HFF-Myc (cell line): ENCODE data around the gene GIGYF1.
A peak's percentile ranks its signal among the peaks of the same experiment; 100 is the strongest.

Source experiments
- DNase-seq: peaks from one replicate; pipeline ENCODE4 v3.0.0-alpha.2; 2011; ENCODE audit warnings: low read depth; ENCODE audit errors: extremely low read depth
- H3K4me3 ChIP-seq: replicated peaks from 2 replicates; pipeline ENCODE4 v1.5.1; 2011; ENCODE audit warnings: low read depth, mild to moderate bottlenecking, control low read depth, low read length
- TF ChIP-seq, protein P1 (sequence below): IDR thresholded peaks from 2 replicates; pipeline ENCODE4 v1.5.1; 2012; ENCODE audit warnings: mild to moderate bottlenecking, low read depth, low read length, control low read depth; ENCODE audit errors: missing control alignments

Gene GIGYF1

DNA sequence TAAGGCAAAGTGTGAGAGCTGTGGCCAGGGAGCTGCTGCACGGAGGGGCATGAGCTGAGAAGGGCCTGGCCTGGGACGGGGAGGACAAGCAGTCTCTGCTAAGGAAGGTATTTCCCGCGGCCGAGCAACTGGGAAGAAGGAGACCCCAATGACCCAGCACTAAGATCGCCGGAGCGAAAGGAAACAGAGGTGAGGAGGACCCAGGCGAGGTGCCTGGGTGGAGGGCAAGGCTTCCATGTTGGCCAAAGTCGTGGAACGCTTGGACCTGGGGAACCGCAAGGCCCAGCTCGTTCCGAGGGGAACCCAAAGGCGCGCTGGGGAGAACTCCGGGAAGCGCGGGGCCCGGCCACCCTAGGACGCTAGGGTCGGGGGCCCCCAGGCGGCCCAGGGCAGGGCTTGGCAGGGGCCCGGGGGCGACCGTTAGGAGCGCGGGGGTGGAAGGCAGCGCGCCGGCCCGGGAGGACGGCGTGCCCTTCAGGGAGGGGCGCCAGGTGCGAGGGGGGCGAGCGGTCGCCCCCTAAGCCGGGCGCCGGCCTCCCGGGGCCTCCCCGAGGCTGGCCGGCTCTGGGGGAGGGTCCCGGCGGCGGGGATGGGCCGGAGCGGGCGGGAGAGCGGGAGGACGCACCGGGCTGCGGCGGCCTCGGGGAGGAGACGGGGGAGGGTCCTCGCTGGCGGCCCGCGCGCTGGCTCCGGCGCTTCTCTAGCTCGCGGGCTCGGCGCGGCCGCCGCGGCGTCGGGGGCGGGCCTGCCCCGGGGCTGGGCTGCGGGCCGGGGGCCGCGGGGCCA is 545 bp downstream of the GIGYF1 start:
- peak overlapping the region; percentile 91 for H3K4me3 ChIP-seq
- DNase-seq, result no peak
- TF ChIP-seq, protein P1, sequence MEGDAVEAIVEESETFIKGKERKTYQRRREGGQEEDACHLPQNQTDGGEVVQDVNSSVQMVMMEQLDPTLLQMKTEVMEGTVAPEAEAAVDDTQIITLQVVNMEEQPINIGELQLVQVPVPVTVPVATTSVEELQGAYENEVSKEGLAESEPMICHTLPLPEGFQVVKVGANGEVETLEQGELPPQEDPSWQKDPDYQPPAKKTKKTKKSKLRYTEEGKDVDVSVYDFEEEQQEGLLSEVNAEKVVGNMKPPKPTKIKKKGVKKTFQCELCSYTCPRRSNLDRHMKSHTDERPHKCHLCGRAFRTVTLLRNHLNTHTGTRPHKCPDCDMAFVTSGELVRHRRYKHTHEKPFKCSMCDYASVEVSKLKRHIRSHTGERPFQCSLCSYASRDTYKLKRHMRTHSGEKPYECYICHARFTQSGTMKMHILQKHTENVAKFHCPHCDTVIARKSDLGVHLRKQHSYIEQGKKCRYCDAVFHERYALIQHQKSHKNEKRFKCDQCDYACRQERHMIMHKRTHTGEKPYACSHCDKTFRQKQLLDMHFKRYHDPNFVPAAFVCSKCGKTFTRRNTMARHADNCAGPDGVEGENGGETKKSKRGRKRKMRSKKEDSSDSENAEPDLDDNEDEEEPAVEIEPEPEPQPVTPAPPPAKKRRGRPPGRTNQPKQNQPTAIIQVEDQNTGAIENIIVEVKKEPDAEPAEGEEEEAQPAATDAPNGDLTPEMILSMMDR, result no peak

DNA sequence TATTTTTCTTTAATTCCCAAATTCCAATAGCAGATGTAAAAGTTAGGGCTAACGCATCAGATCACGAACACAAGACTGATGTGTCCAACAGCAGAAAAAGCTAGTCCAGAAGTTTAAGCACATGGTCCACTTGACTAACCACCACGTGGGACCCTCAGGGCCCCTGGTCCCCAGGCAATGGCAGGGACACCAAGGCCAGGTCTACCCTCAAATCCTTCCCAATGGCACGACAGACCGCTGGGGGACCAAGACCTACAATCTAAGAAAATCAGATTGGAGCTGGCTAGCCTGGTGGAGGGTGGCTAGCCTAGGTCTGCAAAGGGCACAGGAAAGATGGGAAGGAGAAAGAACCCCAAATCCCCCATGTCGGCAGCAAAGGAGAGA is 1.5 kb downstream of the GIGYF1 start:
- DNase-seq, result no peak
- TF ChIP-seq, protein P1, result no peak
- H3K4me3 ChIP-seq, result peak overlapping the region; percentile 91

DNA sequence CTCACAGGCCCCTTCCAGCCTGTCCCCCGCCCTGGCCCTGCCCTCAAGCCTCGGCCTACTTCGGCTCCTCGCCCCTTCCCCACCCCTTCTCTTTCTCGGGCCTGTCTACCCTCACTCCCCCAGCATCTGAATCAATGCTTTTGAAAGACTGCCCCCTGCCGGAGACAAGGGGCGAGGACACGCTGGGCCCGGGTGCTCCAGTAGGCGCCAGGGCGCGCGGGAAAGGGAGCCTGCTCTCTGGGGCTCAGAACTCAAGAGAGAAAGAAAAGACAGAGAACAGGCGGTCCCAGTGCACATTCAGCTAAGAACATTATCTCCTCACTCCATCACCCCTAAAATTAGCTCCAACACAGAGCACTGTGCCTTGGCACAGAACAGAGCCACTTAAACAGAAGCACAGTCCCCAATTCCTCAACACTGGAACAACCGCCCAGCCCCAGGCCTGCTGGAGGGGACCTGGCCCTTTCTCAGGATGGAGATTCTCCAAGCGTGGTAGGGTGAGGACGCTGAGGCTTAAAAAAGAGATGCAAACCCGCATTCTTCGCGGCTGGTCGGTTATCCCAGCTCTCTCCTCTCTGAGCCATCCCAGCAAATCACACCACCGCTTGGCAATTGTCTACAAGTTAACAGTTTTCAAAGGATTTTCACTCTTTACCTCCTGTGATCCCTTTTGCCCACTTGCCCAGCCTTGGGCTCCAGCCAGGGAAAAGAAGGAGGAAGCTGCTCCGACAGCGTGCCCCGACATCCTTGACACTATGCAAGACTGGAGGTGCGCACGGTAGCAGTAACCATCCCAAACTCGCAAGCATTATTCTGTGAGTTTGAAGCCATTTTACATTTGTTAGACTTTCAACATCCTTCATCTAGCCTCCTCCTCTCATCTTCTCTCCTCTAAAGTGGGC is 2.1 kb downstream of the GIGYF1 start:
- no peak for DNase-seq
- H3K4me3 ChIP-seq, result peak overlapping the region; percentile 91
- TF ChIP-seq, protein P1, result peak; percentile 92

DNA sequence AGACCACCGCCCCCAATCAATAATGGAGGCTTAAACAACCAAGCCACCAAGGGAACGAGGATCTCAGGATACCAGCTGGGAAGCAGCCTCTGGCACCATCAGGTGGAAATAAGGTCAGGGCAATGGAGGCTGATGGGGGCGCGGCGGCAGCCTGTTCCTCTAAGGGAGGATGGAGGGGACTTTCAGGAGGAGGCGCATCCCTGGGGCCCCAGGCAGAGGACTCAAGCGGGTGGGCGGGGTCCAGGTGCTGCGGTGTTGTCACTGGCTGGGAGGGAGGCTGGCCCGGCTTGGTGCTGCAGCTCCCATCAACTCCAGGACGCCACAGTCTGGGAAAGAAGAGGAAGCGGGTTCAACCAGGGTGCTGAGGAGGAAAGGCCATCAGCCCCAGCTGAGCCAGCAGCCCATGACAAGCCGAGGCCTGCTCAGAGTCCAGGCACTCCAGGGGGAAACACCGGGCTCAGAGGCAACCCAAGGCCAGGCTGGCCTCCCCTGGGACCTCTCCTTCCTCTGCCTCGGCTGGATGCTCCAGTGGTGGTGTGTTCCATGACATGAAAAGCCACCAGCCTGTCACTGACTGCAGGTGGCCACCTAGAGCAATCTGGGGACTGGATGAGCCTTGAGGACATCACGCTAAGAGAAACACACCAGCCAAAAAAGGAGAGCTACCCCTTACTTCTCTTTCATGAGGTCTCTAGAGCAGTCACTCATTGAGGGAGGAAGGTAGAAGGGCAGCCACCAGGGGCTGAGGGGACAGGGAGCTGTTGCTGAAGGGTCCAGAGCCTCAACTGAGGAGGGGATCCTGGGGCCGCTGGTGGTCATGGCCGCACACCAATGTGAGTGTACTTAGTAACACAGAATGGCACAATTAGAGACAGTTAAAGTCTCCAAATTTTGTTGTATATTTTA is 4.6 kb downstream of the GIGYF1 start:
- no peak for DNase-seq
- no peak overlapping the region for H3K4me3 ChIP-seq
- TF ChIP-seq, protein P1, result no peak

DNA sequence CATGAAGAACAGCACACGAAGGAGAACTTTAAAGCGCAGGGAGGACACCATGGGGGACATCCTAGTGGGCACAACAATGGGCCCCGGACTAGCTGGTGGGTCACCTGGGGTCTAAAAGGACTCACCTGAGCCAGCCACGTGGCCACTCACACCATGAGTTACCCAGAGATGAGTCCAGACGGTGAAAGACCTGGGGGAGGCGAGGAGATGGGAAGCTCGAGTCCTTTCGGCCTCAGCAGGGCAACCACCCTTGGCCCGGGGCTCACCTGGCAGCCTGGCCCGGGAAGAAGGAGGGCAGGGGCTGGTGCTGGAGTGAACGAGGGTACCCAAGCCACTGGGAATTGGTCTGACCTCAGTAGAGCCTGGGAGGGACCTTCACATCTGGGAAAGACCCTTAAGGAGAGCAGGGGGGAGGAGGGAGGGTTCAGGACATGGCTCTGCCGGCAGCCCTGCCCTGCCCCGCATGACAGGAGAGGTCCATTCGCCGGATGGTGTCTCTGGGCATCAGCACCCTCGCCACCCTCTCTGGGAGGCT is 5.7 kb downstream of the GIGYF1 start:
- TF ChIP-seq, protein P1, result no peak
- no peak for DNase-seq
- H3K4me3 ChIP-seq, result no peak overlapping the region

- TF ChIP-seq, protein P1, result no peak
- no peak overlapping the region for H3K4me3 ChIP-seq
- DNase-seq, result no peak
These were observed 6.2 kb downstream of the GIGYF1 start for GRCh38 chr7:100687751-100688300.
